Keratinocyte (primary cell): ENCODE data around the gene POLA1.

ENCODE experiments used
- CTCF ChIP-seq, 3 experiments: IDR thresholded peaks in 1 of 3; conservative IDR thresholded peaks in 1 of 3; optimal IDR thresholded peaks in 1 of 3; 2 replicates in 2 of 3; 3 replicates in 1 of 3; pipeline versions ENCODE3 to v1.5.1; 2011; ENCODE audit warnings: low read length in 3 of 3, mild to moderate bottlenecking in 3 of 3, moderate library complexity in 2 of 3, control low read depth in 1 of 3, inconsistent platforms in 1 of 3; ENCODE audit not compliant: insufficient read depth in 2 of 3; ENCODE audit errors: extremely low read depth in 1 of 3
- EZH2 ChIP-seq: IDR thresholded peaks from one replicate; pipeline ENCODE4 v1.6.1; 2012; ENCODE audit warnings: inconsistent platforms, mild to moderate bottlenecking, low read length, moderate library complexity

DNA sequence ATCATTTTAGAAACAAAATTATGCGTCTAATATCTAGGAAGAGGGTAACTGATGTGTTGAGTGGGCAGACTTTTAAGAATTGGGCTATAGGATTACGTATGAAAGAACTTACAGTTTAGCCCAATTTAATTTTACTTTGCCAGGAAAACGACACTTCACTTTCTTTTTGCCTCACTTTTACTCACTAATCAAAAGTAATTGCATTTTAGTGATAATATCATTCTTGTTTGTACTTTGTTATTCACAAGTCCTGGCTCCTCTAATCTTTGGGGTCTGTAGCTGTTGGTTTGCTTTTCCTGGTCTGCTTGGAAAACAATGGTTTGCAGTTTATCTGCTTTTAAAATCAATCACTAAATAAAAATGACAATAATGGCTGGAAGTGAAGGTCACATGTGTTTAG, 325.0 kb downstream of the POLA1 start:
- TF ChIP-seq CTCF (optimal IDR thresholded peaks at IDR 0.05 in 1 of 3, IDR thresholded peaks at IDR 0.05 in 1 of 3, conservative IDR thresholded peaks at IDR 0.05 in 1 of 3; ENCODE audit: extremely low read depth in 1 of 3, insufficient read depth in 2 of 3, low read length in 3 of 3) (no peak), EZH2 (no peak)
